WTC11 (cell line): Measurements from ENCODE around the gene SEMA7A. TPM values are rescaled to one million over a fixed set of nuclear protein-coding genes. Genes with fewer than 3 reads are reported as not detected.
A peak's percentile ranks its signal among the peaks of the same experiment; 100 is the strongest.

Experiments used
- ATAC-seq: fragments of 200-7000 bp; cut with Tn5 transposase; 2 replicates; pipeline ENCODE4 v1.10.0; 2021; ENCODE audit warnings: mild to moderate bottlenecking, moderate library complexity
- CTCF ChIA-PET: fragments of 300-600 bp; sonication (Branson Sonifier 250); formaldehyde crosslinking; loops from one replicate; lab custom pipeline; 2021; ENCODE audit warnings: antibody characterized with exemption; lab: Charles Lee
- POLR2A ChIA-PET: fragments of 350-600 bp; sonication (Branson Sonifier 250); formaldehyde crosslinking; loops from one replicate; lab custom pipeline; 2021; ENCODE audit warnings: antibody characterized with exemption; lab: Charles Lee
- DNase-seq: peaks from one replicate; pipeline ENCODE4 v3.0.0; 2021; ENCODE audit warnings: low spot score
- H3K27ac Mint-ChIP-seq: 2 replicates; pipeline ENCODE4 v1.8.0; 2021; ENCODE audit warnings: mixed read lengths
- H3K27me3 Mint-ChIP-seq: 2 replicates; pipeline ENCODE4 v1.8.0; 2021; ENCODE audit warnings: low read depth, mild to moderate bottlenecking, moderate library complexity, mixed read lengths
- H3K36me3 Mint-ChIP-seq: 2 replicates; pipeline ENCODE4 v1.8.0; 2021; ENCODE audit warnings: mixed read lengths
- H3K4me1 Mint-ChIP-seq: 2 replicates; pipeline ENCODE4 v1.8.0; 2022; ENCODE audit warnings: mixed read lengths
- H3K4me3 Mint-ChIP-seq: 2 replicates; pipeline ENCODE4 v1.8.0; 2021; ENCODE audit warnings: mild to moderate bottlenecking, moderate library complexity, mixed read lengths
- H3K9me3 Mint-ChIP-seq: 2 replicates; pipeline ENCODE4 v1.8.0; 2021; ENCODE audit warnings: mixed read lengths
- AR ChIP-seq: fragments of 250-450 bp; sonication (Bioruptor Pico); IDR thresholded peaks from 2 replicates; pipeline ENCODE4 v1.9.0; 2021; ENCODE audit warnings: mild to moderate bottlenecking
- ATF2 ChIP-seq: sonication (generic); formaldehyde crosslinking; IDR thresholded peaks from 2 replicates; pipeline ENCODE4 v1.8.1; 2022; ENCODE audit warnings: low read depth, missing genetic modification reagents, borderline replicate concordance
- E2F5 ChIP-seq: sonication (generic); formaldehyde crosslinking; IDR thresholded peaks from 2 replicates; pipeline ENCODE4 v1.8.1; 2022; ENCODE audit warnings: mild to moderate bottlenecking, moderate library complexity, missing genetic modification reagents
- EMX1 ChIP-seq: fragments of 250-450 bp; sonication (Bioruptor Pico); IDR thresholded peaks from 2 replicates; pipeline ENCODE4 v1.8.0; 2021; ENCODE audit warnings: mild to moderate bottlenecking
- ERG ChIP-seq: fragments of 250-450 bp; sonication (Bioruptor Pico); IDR thresholded peaks from 2 replicates; pipeline ENCODE4 v1.8.0; 2021; ENCODE audit warnings: mild to moderate bottlenecking
- FOXJ3 ChIP-seq: sonication (generic); formaldehyde crosslinking; IDR thresholded peaks from 2 replicates; pipeline ENCODE4 v1.9.0; 2021; ENCODE audit warnings: missing genetic modification reagents, mild to moderate bottlenecking, borderline replicate concordance
- HMGXB4 ChIP-seq: sonication (generic); formaldehyde crosslinking; IDR thresholded peaks from 2 replicates; pipeline ENCODE4 v1.8.1; 2023; ENCODE audit warnings: mild to moderate bottlenecking, moderate library complexity, missing genetic modification reagents
- MXD4 ChIP-seq: fragments of 250-450 bp; sonication (Bioruptor Pico); IDR thresholded peaks from 2 replicates; pipeline ENCODE4 v1.8.0; 2021; ENCODE audit warnings: mild to moderate bottlenecking, moderate library complexity, borderline replicate concordance
- PREB ChIP-seq: sonication (generic); formaldehyde crosslinking; IDR thresholded peaks from 2 replicates; pipeline ENCODE4 v1.8.1; 2022; ENCODE audit warnings: mild to moderate bottlenecking, missing genetic modification reagents, moderate library complexity, borderline replicate concordance
- SMAD4 ChIP-seq: sonication (generic); formaldehyde crosslinking; IDR thresholded peaks from 2 replicates; pipeline ENCODE4 v1.8.0; 2022; ENCODE audit warnings: mild to moderate bottlenecking, missing genetic modification reagents
- SP1 ChIP-seq: sonication (generic); formaldehyde crosslinking; conservative IDR thresholded peaks from 2 replicates; pipeline ENCODE4 v1.8.1; 2022; ENCODE audit warnings: missing genetic modification reagents
- TEAD1 ChIP-seq: sonication (generic); formaldehyde crosslinking; IDR thresholded peaks from 2 replicates; pipeline ENCODE4 v1.8.0; 2022; ENCODE audit warnings: mild to moderate bottlenecking, missing genetic modification reagents
- ZMAT4 ChIP-seq: fragments of 250-450 bp; sonication (Bioruptor Pico); IDR thresholded peaks from 2 replicates; pipeline ENCODE4 v1.9.0; 2021; ENCODE audit warnings: mild to moderate bottlenecking
- ZNF121 ChIP-seq: sonication (generic); formaldehyde crosslinking; IDR thresholded peaks from 2 replicates; pipeline ENCODE4 v1.8.0; 2023; ENCODE audit warnings: missing genetic modification reagents
- ZNF232 ChIP-seq: sonication (generic); formaldehyde crosslinking; IDR thresholded peaks from 2 replicates; pipeline ENCODE4 v1.8.0; 2022; ENCODE audit warnings: mild to moderate bottlenecking, missing genetic modification reagents
- ZNF263 ChIP-seq: sonication (generic); formaldehyde crosslinking; IDR thresholded peaks from 2 replicates; pipeline ENCODE4 v1.8.1; 2022; ENCODE audit warnings: low read depth, mild to moderate bottlenecking, moderate library complexity, missing genetic modification reagents
- ZNF396 ChIP-seq: fragments of 250-450 bp; sonication (Bioruptor Pico); IDR thresholded peaks from 2 replicates; pipeline ENCODE4 v1.8.0; 2021; ENCODE audit warnings: mild to moderate bottlenecking, moderate library complexity, borderline replicate concordance
- ZNF425 ChIP-seq: fragments of 250-450 bp; sonication (Bioruptor Pico); conservative IDR thresholded peaks from 2 replicates; pipeline ENCODE4 v1.9.0; 2021; ENCODE audit warnings: mild to moderate bottlenecking
- ZNF512 ChIP-seq: sonication (generic); formaldehyde crosslinking; IDR thresholded peaks from 2 replicates; pipeline ENCODE4 v1.8.1; 2022; ENCODE audit warnings: missing genetic modification reagents, borderline replicate concordance
- total RNA-seq: library from RNA; stranded (reverse); gene quantifications from 3 replicates; pipeline ENCODE4 v1.2.3, GENCODE V29; 2021

SEMA7A gene
- total RNA-seq, 1 experiment from 2014 or later: 17.9 TPM

- no peaks in the 10 kb centered on the region for H3K9me3 Mint-ChIP-seq
- peaks cover 16% of the 10 kb centered on the region for H3K4me1 Mint-ChIP-seq
- DNase-seq (no peak), ATAC-seq (peak; percentile 43)
- ChIA-PET POLR2A (interaction anchor here (1.4 kb wide), 1 partner anchor 73 kb away, joined by 4 read pairs; the partner anchor contains the start of gene UBL7), CTCF (interaction anchor here (0.7 to 1.8 kb wide), 3 partner anchors 14 to 95 kb away, joined by 3 to 9 read pairs (median 4); no protein-coding TSS in a partner anchor)
- H3K27me3 Mint-ChIP-seq: no peaks in the 10 kb centered on the region
- no peaks in the 10 kb centered on the region for H3K36me3 Mint-ChIP-seq
- TF ChIP-seq ZNF232 (CRISPR knock-in tag) (no peak), AR (CRISPR knock-in tag) (no peak), ZNF396 (CRISPR knock-in tag) (no peak), HMGXB4 (CRISPR knock-in tag) (no peak), PREB (CRISPR knock-in tag) (no peak), SP1 (CRISPR knock-in tag) (no peak), SMAD4 (no peak), EMX1 (no peak)
- no peak overlapping the region for H3K4me3 Mint-ChIP-seq
- no peak overlapping the region for H3K27ac Mint-ChIP-seq
Observed at GRCh38 chr15:74388363-74388951, 45.3 kb downstream of the SEMA7A start.

- Mint-ChIP-seq H3K4me1 (peaks cover 16% of the 10 kb centered on the region), H3K9me3 (no peaks in the 10 kb centered on the region), H3K27ac (no peak overlapping the region), H3K4me3 (no peak overlapping the region), H3K27me3 (no peaks in the 10 kb centered on the region), H3K36me3 (no peaks in the 10 kb centered on the region)
- ChIA-PET CTCF (interaction anchor here (0.6 to 4.2 kb wide), 6 partner anchors 13 to 95 kb away, joined by 3 to 38 read pairs (median 4); no protein-coding TSS in a partner anchor), POLR2A (no interaction called here)
- no peak for DNase-seq
- peak; percentile 40 for ATAC-seq
- no peak for TF ChIP-seq TEAD1 (CRISPR knock-in tag)
- no peak for TF ChIP-seq ZNF121 (CRISPR knock-in tag)
- TF ChIP-seq ERG (CRISPR knock-in tag): no peak
- no peak for TF ChIP-seq E2F5 (CRISPR knock-in tag)
- no peak for TF ChIP-seq ATF2 (CRISPR knock-in tag)
- TF ChIP-seq ZMAT4 (CRISPR knock-in tag): no peak
- no peak for TF ChIP-seq ZNF425 (CRISPR knock-in tag)
- no peak for TF ChIP-seq ZNF263 (CRISPR knock-in tag)
- no peak for TF ChIP-seq ZNF512 (CRISPR knock-in tag)
- TF ChIP-seq MXD4 (CRISPR knock-in tag): no peak
- no peak for TF ChIP-seq FOXJ3
Observed at GRCh38 chr15:74387621-74388362, 46.0 kb downstream of the SEMA7A start.
